GM12878 (cell line): ENCODE measurements around the gene ZNF691. TPM values are rescaled to one million over a fixed set of nuclear protein-coding genes. Genes with fewer than 3 reads are reported as not detected.

Experiments used
- ATAC-seq: fragments of 200-7000 bp; cut with Tn5 transposase; 3 replicates; pipeline ENCODE4 v1.9.1; 2020; ENCODE audit warnings: mild to moderate bottlenecking, moderate library complexity
- BruUV-seq: library from RNA; stranded (reverse); fragments of 400-500 nt; replicated peaks from 2 replicates; lab custom pipeline; 2021; lab: Mats Ljungman, UMichigan
- CTCF ChIA-PET: fragments of 300-600 bp; sonication (Branson Sonifier 250); formaldehyde crosslinking; extraction: SDS; loops from one replicate; lab custom pipeline; 2021; ENCODE audit warnings: inconsistent platforms; lab: Yijun Ruan, JAX
- POLR2A ChIA-PET: fragments of 350-600 bp; formaldehyde crosslinking; extraction: SDS; loops from one replicate; lab custom pipeline; 2021; ENCODE audit warnings: inconsistent platforms; lab: Charles Lee
- RAD21 ChIA-PET: fragments of 300-600 bp; sonication (Branson Sonifier 250); formaldehyde crosslinking; loops from one replicate; lab custom pipeline; 2023; ENCODE audit warnings: antibody characterized with exemption; ENCODE audit not compliant: unreplicated experiment; lab: Charles Lee
- SMC1A ChIA-PET: fragments of 300-600 bp; sonication (Branson Sonifier 250); formaldehyde crosslinking; loops from one replicate; lab custom pipeline; 2023; ENCODE audit not compliant: unreplicated experiment, uncharacterized antibody; lab: Charles Lee
- DNase-seq: peaks from one replicate; pipeline ENCODE4 v3.0.0-alpha.2; 2011; ENCODE audit warnings: low read depth, low spot score
- FAIRE-seq: peaks from 3 replicates; lab custom pipeline; 2011; peaks lifted over from hg19 to GRCh38; lab: Jason Lieb, UNC
- H2AFZ ChIP-seq: 2 replicates; pipeline ENCODE4 v1.6.0; 2011; ENCODE audit warnings: low read depth, low read length, control low read depth; ENCODE audit not compliant: control insufficient read depth
- H3K27ac ChIP-seq: 2 replicates; pipeline ENCODE4 v1.5.1; 2011; ENCODE audit warnings: control low read depth; ENCODE audit not compliant: control insufficient read depth, insufficient read depth
- H3K27me3 ChIP-seq, 2 experiments: replicated peaks in 1 of 2; 2 replicates each; pipeline versions ENCODE4 v1.6.0 to v1.6.1; 2011; ENCODE audit warnings: low read length in 1 of 2; ENCODE audit not compliant: control insufficient read depth in 2 of 2, insufficient read depth in 2 of 2
- H3K36me3 ChIP-seq, 2 experiments: 2 replicates each; pipeline ENCODE4 v1.5.1; 2011; ENCODE audit warnings: low read length in 1 of 2; ENCODE audit not compliant: control insufficient read depth in 2 of 2, insufficient read depth in 2 of 2
- H3K4me1 ChIP-seq: 2 replicates; pipeline ENCODE4 v1.6.1; 2011; ENCODE audit warnings: mild to moderate bottlenecking, low read length, moderate library complexity, mixed read lengths; ENCODE audit not compliant: control insufficient read depth, insufficient read depth
- H3K4me2 ChIP-seq: 2 replicates; pipeline ENCODE4 v1.6.0; 2011; ENCODE audit warnings: control low read depth; ENCODE audit not compliant: control insufficient read depth, insufficient read depth
- H3K4me3 ChIP-seq: fragments of 200-600 bp; sonication (generic); 2 replicates; pipeline ENCODE4 v1.5.1; 2016
- H3K79me2 ChIP-seq: 2 replicates; pipeline ENCODE4 v1.6.0; 2011; ENCODE audit warnings: low read length; ENCODE audit not compliant: control insufficient read depth, insufficient read depth
- H3K9ac ChIP-seq: 2 replicates; pipeline ENCODE4 v1.8.0; 2011; ENCODE audit warnings: low read length, control low read depth, mixed read lengths; ENCODE audit not compliant: control insufficient read depth, insufficient read depth
- H3K9me3 ChIP-seq: replicated peaks from 3 replicates; pipeline ENCODE4 v1.5.1; 2011; ENCODE audit warnings: mild to moderate bottlenecking, low read length; ENCODE audit not compliant: control insufficient read depth, insufficient read depth
- H4K20me1 ChIP-seq: 2 replicates; pipeline ENCODE4 v1.6.0; 2011; ENCODE audit not compliant: control insufficient read depth, insufficient read depth
- ATF2 ChIP-seq: IDR thresholded peaks from 2 replicates; pipeline ENCODE4 v1.6.1; 2012; ENCODE audit warnings: low read length, inconsistent platforms
- CHD1 ChIP-seq: IDR thresholded peaks from 2 replicates; pipeline ENCODE4 v1.6.1; 2012; ENCODE audit warnings: low read depth, low read length, improper control_type of control experiment
- LARP7 ChIP-seq: fragments of 450-650 bp; IDR thresholded peaks from 2 replicates; pipeline ENCODE4 v1.6.1; 2017; ENCODE audit warnings: mild to moderate bottlenecking
- MEF2B ChIP-seq: fragments of 450-650 bp; IDR thresholded peaks from 2 replicates; pipeline ENCODE4 v1.6.1; 2018; ENCODE audit warnings: mild to moderate bottlenecking, moderate library complexity; ENCODE audit not compliant: partially characterized antibody, poor library complexity, severe bottlenecking
- PML ChIP-seq: IDR thresholded peaks from 2 replicates; pipeline ENCODE4 v1.6.1; 2012; ENCODE audit warnings: low read length, inconsistent platforms
- RB1 ChIP-seq: fragments of 450-650 bp; formaldehyde crosslinking; IDR thresholded peaks from 2 replicates; pipeline ENCODE4 v1.6.1; 2017; ENCODE audit warnings: mild to moderate bottlenecking, borderline replicate concordance
- USF1 ChIP-seq: IDR thresholded peaks from 2 replicates; pipeline ENCODE4 v1.6.1; 2011; ENCODE audit warnings: borderline replicate concordance, low read depth, mild to moderate bottlenecking, moderate library complexity, mixed read lengths, low read length; ENCODE audit not compliant: insufficient read depth; ENCODE audit errors: extremely low read length
- ZBTB11 ChIP-seq: fragments of 450-650 bp; formaldehyde crosslinking; IDR thresholded peaks from 2 replicates; pipeline ENCODE4 v1.5.0; 2022; ENCODE audit warnings: mild to moderate bottlenecking, missing genetic modification characterization
- ZBTB33 ChIP-seq: fragments of 450-650 bp; IDR thresholded peaks from 2 replicates; pipeline ENCODE4 v1.6.1; 2017; ENCODE audit warnings: mild to moderate bottlenecking
- ZBTB40 ChIP-seq: fragments of 450-650 bp; IDR thresholded peaks from 2 replicates; pipeline ENCODE4 v1.6.1; 2016; ENCODE audit warnings: mild to moderate bottlenecking, moderate library complexity, borderline replicate concordance
- ZNF217 ChIP-seq: fragments of 450-650 bp; IDR thresholded peaks from 2 replicates; pipeline ENCODE4 v1.6.1; 2017; ENCODE audit warnings: antibody characterized with exemption, mild to moderate bottlenecking
- ZNF622 ChIP-seq: fragments of 450-650 bp; IDR thresholded peaks from 2 replicates; pipeline ENCODE4 v1.6.1; 2017; ENCODE audit warnings: mild to moderate bottlenecking, inconsistent platforms
- WGBS: methylation state at CpG from one replicate; pipeline ENCODE4 v1.1.6; 2016; ENCODE audit warnings: low lambda C conversion rate; ENCODE audit not compliant: insufficient replicate concordance, insufficient coverage; ENCODE audit errors: missing lambda C conversion rate; 5-methylcytosine and 5-hydroxymethylcytosine counted together
- in situ Hi-C: fragments of 300-500 bp; cut with MboI; formaldehyde crosslinking; loops from 9 replicates; pipeline ENCODE4 v1.14.3; 2018; ENCODE audit warnings: mixed read lengths
- intact Hi-C: fragments of 100-400 bp; cut with micrococcal nuclease; formaldehyde crosslinking; loops from one replicate; pipeline ENCODE4 v1.14.2; 2022; ENCODE audit not compliant: unreplicated experiment
- polyA plus RNA-seq, 11 experiments: library from polyadenylated mRNA; depleted of rRNA in 4 of 11; unstranded in 6 of 11; stranded (reverse) in 5 of 11; fragments of >200 nt; fragmentation: Nextera tagmentation in 4 of 11; fragmentation: Illumina TruSeq in 1 of 11; extraction: Ambion mirVana in 4 of 11; extraction: Trizol in 1 of 11; gene quantifications; 1 replicate in 1 of 11; 2 replicates in 10 of 11; pipeline versions ENCODE4 v1.2.1 to v1.2.3, GENCODE V29; 2011 to 2016; ENCODE audit warnings: inconsistent platforms in 2 of 11, missing spikeins in 2 of 11, low read depth in 1 of 11
- total RNA-seq, 4 experiments: library from RNA; depleted of rRNA in 3 of 4; stranded (reverse); fragments of >200 nt in 3 of 4; fragmentation: Illumina TruSeq in 1 of 4; extraction: Trizol in 1 of 4; gene quantifications; 2 replicates each; pipeline versions ENCODE4 v1.2.1 to v1.2.3, GENCODE V29; 2013 to 2021

Gene ZNF691
- total and polyA plus RNA-seq, 10 of the 15 experiments (the other 5 are each of a cell fraction or from before 2014, with no cell fraction given), result 8.5 to 16.2 (median 12.2) TPM

GRCh38 chr1:42887366-42887765, 41.0 kb downstream of the ZNF691 start:
- WGBS, result 55% methylated on average over 20 of the region's 20 CpGs
- POLR2A ChIA-PET, result no interaction called here

More at GRCh38 chr1:42887366-42887765, 41.0 kb downstream of the ZNF691 start:
- no peak overlapping the region for H3K4me3 ChIP-seq
- in situ Hi-C loops, result no loop called here
- no peaks in the 10 kb centered on the region for H3K27me3 ChIP-seq
- H3K36me3 ChIP-seq, result no peaks in the 10 kb centered on the region
- BruUV-seq, result no TSS peak
- H3K27ac ChIP-seq, result no peak overlapping the region
- no peak overlapping the region for H3K9ac ChIP-seq
- H3K4me2 ChIP-seq, result no peak overlapping the region
- intact Hi-C loops, result no loop called here
- no peaks in the 10 kb centered on the region for H3K4me1 ChIP-seq
- DNase-seq, result no peak
- H3K79me2 ChIP-seq, result no peaks in the 10 kb centered on the region
- no peak for FAIRE-seq
- ChIA-PET RAD21 (no interaction called here), CTCF (no interaction called here), SMC1A (no interaction called here)
- no peak overlapping the region for H2AFZ ChIP-seq
- no peak for TF ChIP-seq LARP7
- no peak for TF ChIP-seq PML
- no peak for TF ChIP-seq RB1
- TF ChIP-seq ZNF622, result no peak
- TF ChIP-seq ZNF217, result no peak
- TF ChIP-seq USF1, result no peak
- no peak for TF ChIP-seq ZBTB11 (CRISPR knock-in tag)
- no peak for TF ChIP-seq MEF2B
- no peak for TF ChIP-seq CHD1
- TF ChIP-seq ATF2, result no peak
- no peak for TF ChIP-seq ZBTB33
- TF ChIP-seq ZBTB40, result no peak
- H4K20me1 ChIP-seq, result no peaks in the 10 kb centered on the region
- ATAC-seq, result no peak
- H3K9me3 ChIP-seq, result no peaks in the 10 kb centered on the region
